GM21717 (cell line): ENCODE data around the gene DONSON.

Experiments used
- ATAC-seq: cut with Tn5 transposase; IDR thresholded peaks from one replicate; pipeline ENCODE4 v1.9.1; 2021; ENCODE audit warnings: mild to moderate bottlenecking, moderate library complexity; ENCODE audit not compliant: unreplicated experiment

DONSON gene

DNA sequence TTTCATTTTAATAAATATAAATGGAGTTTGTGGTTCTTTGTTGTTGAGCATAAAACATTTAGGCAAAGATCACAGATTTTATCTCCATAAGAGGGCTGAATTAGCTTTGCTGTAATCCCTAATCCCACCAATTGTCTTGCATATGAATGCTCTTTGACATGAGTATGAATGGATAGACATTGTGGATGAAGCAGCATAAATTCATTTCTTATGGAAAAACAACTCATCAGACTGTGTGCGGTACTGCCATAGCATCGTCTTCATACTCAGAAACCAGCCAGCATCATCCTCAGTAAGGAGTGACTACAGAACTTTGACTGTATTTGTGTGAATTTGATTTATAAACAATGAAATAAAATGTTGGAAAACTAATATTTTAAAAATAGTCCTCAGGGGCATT lies 26.1 kb downstream of the DONSON start:
- ATAC-seq: no peak

DNA sequence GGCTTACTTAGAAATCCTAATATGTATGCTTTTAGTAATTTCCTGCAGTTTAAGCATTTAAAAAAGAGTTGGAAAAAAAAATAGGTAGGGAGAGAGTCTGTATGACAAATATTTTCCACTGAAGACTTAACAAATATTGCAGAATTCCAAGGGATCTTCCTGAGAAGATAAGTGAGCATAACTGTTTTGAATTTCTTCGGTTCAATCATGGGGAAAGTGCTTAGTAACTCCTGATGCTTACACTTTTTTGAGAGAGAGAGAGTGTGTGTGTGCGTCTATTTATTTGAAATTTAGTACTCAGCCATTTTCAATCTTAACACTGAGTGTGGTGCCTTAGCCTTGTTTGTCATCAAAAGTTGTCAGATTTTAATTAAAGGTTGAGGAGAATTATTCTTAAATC lies 27.1 kb downstream of the DONSON start:
- no peak for ATAC-seq

GRCh38 chr21:33560965-33561364 lies 27.5 kb downstream of the DONSON start:
- ATAC-seq: no peak

GRCh38 chr21:33559813-33560212 lies 28.7 kb downstream of the DONSON start:
- ATAC-seq: no peak

DNA sequence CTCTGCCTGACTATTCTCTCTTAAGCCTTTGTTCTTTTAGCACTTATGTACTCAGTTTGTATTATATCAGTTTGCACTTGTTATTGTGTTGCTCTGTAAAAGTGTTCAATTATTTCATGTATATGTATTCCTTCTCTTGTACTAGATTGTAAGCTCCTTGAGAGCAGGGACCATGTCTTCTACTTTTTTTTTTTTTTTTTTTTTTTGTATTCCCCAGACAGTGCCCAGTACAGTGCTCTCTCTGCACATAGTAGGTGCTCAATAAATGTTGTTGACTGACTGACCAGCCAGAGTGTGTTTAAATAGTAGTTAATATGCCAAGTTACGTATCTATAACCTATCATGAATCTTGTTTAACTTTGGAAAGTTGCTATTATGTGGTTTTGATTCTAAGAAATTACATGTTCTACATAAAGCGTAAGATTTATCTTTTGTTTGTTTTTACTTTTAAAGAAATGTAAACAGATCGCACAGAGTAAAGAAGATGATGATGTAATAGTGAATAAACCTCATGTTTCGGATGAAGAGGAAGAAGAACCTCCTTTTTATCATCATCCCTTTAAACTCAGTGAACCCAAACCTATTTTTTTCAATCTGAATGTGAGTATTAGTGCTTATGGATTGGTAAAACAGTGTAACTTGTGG lies 29.6 kb downstream of the DONSON start:
- no peak for ATAC-seq

GRCh38 chr21:33557447-33557846 lies 31.0 kb downstream of the DONSON start:
- no peak for ATAC-seq

GRCh38 chr21:33554982-33555344 lies 33.5 kb downstream of the DONSON start:
- ATAC-seq: no peak

DNA sequence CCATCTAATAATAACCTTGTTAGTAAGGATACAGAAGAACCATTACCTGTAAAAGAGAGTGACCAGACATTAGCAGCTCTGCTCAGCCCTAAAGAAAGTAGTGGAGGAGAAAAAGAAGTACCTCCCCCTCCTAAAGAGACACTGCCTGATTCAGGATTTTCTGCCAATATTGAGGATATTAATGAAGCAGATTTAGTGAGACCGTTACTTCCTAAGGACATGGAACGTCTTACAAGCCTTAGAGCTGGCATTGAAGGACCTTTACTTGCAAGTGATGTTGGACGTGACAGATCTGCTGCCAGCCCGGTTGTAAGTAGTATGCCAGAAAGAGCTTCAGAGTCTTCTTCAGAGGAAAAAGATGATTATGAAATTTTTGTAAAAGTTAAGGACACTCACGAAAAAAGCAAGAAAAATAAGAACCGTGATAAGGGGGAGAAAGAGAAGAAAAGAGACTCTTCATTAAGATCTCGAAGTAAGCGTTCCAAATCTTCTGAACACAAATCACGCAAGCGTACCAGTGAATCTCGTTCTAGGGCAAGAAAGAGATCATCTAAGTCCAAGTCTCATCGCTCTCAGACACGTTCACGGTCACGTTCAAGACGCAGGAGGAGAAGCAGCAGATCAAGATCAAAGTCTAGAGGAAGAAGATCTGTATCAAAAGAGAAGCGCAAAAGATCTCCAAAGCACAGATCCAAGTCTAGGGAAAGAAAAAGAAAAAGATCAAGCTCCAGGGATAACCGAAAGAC lies 34.1 kb downstream of the DONSON start:
- no peak for ATAC-seq

GRCh38 chr21:33552999-33553598 lies 35.4 kb downstream of the DONSON start:
- ATAC-seq: no peak

DNA sequence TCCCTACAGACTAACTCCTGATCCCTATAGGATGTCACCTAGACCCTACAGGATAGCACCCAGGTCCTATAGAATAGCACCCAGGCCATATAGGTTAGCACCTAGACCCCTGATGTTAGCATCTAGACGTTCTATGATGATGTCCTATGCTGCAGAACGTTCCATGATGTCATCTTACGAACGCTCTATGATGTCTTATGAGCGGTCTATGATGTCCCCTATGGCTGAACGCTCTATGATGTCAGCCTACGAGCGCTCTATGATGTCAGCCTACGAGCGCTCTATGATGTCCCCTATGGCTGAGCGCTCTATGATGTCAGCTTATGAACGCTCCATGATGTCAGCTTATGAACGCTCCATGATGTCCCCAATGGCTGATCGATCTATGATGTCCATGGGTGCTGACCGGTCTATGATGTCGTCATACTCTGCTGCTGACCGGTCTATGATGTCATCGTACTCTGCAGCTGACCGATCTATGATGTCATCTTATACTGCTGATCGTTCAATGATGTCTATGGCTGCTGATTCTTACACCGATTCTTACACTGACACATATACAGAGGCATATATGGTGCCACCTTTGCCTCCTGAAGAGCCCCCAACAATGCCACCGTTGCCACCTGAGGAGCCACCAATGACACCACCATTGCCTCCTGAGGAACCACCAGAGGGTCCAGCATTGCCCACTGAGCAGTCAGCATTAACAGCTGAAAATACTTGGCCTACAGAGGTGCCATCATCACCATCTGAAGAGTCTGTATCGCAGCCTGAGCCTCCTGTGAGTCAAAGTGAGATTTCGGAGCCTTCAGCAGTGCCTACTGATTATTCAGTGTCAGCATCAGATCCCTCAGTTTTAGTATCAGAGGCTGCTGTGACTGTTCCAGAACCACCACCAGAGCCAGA lies 36.1 kb downstream of the DONSON start:
- no peak for ATAC-seq

DNA sequence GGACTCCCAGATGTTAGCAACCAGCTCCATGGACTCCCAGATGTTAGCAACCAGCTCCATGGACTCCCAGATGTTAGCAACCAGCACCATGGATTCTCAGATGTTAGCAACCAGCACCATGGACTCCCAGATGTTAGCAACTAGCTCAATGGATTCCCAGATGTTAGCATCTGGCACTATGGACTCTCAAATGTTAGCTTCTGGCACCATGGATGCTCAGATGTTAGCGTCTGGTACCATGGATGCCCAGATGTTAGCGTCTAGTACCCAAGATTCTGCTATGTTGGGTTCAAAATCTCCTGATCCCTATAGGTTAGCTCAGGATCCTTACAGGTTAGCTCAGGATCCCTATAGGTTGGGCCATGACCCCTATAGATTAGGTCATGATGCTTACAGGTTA lies 36.8 kb downstream of the DONSON start:
- no peak for ATAC-seq

- ATAC-seq: no peak
These were observed 37.5 kb downstream of the DONSON start for GRCh38 chr21:33550772-33551660.

DNA sequence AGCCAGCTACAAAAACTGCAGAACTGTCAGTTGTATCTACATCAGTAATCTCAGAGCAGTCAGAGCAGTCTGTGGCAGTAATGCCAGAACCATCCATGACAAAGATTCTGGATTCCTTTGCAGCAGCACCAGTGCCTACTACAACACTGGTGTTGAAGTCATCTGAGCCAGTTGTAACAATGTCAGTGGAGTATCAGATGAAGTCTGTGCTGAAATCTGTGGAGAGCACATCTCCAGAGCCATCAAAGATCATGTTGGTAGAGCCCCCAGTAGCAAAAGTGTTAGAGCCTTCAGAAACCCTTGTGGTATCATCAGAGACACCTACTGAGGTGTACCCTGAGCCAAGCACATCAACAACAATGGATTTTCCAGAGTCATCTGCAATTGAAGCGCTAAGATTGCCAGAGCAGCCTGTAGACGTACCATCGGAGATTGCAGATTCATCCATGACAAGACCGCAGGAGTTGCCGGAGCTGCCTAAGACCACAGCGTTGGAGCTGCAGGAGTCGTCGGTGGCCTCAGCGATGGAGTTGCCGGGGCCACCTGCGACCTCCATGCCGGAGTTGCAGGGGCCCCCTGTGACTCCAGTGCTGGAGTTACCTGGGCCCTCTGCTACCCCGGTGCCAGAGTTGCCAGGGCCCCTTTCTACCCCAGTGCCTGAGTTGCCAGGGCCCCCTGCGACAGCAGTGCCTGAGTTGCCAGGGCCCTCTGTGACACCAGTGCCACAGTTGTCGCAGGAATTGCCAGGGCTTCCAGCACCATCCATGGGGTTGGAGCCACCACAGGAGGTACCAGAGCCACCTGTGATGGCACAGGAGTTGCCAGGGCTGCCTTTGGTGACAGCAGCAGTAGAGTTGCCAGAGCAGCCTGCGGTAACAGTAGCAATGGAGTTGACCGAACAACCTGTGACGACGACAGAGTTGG lies 38.4 kb downstream of the DONSON start:
- no peak for ATAC-seq

DNA sequence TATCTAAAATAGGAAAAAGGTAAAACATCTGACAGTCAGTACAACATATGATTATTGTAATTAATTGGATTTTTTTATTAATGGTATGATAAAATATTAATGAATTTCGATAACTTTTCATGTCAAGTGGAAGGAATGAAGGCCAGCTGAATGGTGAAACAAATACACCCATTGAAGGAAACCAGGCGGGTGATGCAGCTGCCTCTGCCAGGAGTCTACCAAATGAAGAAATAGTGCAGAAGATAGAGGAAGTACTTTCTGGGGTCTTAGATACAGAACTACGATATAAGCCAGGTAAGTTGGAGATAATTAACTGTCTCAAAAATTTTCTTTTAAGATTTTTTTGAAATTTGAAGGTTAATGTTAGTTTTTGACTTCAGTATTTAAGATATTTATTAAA lies 42.4 kb downstream of the DONSON start:
- no peak for ATAC-seq

DNA sequence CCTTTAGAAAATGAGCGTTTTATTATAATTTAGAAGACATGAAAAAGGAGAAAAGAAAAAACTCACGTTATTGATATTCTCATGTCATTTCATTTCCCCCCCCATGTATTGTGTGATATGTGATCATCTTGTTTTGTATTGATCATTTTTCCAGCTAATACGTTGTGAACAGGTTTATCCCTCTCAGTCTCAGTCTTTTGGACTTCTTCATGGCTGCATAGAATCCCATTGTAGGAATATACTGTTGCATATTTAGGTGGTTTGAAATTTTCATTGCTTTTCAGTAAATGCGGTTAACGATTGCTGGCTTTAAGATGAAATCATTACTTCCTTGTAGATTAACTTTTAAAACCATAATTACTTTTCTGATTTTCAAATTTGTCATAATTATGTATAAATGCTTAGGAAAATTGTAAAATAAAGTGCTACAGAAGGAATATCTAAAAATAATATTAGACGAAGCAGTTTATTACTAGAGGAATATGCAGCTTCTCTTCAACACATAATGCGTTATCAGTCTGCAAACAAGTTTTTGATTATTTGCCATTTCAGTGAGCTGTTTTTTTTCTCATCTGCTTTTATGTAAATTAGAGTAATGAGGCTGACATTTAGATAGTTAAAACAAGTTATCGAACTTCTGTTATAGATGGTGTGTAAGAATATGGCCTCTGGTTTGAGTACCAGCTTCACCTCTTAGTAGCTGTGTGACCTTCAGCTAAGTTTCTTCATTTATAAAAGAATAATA lies 43.9 kb downstream of the DONSON start:
- no peak for ATAC-seq

DNA sequence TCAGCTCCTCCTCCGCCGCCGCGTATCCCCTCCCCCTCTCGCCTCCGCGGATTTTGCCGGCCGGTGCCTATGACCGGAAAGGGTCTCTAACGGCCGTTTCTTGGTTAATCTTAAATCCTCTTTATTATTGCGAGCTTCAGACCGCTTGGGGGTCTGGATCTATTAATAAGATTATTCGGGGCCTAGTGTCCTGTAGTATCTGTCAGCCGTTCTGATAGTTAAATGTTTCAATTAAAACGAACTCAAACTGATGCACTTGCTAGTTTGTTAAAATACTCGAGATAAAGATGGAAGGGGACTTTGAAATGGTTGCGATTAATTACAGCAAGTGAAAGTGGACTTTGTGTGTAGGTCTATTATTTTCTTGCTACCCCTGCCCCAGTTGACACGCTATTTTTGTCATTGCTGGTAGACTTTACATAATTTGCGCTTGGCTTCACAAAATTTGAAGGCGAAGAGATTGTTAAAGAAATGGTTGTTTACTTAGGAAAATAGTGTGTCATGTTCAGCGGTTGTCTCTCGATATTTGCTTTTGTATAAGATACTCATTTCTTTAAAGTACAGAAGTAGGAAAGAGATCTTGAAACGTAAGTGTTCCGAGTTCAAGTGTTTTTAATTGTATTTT lies 44.9 kb downstream of the DONSON start:
- no peak for ATAC-seq

GRCh38 chr21:33542640-33543504 lies 45.6 kb downstream of the DONSON start, which contains the start of gene SON:
SON (plus strand) TSS chr21:33543038; CDS start chr21:33543093, 55 bp downstream.
- peak; percentile 94 for ATAC-seq
